Sigmoid colon (tissue), 7 donors: ENCODE results near the gene FMN2. TPM values are rescaled to one million over a fixed set of nuclear protein-coding genes. Genes with fewer than 3 reads are reported as not detected.

ENCODE experiments used
- DNase-seq: peaks from one replicate; pipeline ENCODE4 v3.0.0-alpha.2; 2019
- H3K27ac ChIP-seq, 4 donors: fragments of 200-600 bp; sonication (generic); one replicate each; pipeline ENCODE4 v1.5.1; 2016 to 2019; ENCODE audit warnings: mild to moderate bottlenecking in 1 of 4
- H3K27me3 ChIP-seq, 3 donors: fragments of 200-600 bp; sonication (generic); one replicate each; pipeline ENCODE4 v1.5.1; 2019; ENCODE audit warnings: mild to moderate bottlenecking in 1 of 3
- H3K36me3 ChIP-seq, 4 donors: fragments of 200-600 bp; sonication (generic); one replicate each; pipeline ENCODE4 v1.5.1; 2016 to 2019
- H3K4me1 ChIP-seq, 4 donors: fragments of 200-600 bp; sonication (generic); one replicate each; pipeline ENCODE4 v1.5.1; 2017 to 2019
- H3K4me3 ChIP-seq, 4 donors: fragments of 200-600 bp; sonication (generic); one replicate each; pipeline ENCODE4 v1.5.1; 2017 to 2019; ENCODE audit warnings: mild to moderate bottlenecking in 2 of 4, moderate library complexity in 1 of 4
- H3K9me3 ChIP-seq, 4 donors: fragments of 200-600 bp in 3 of 4; sonication (generic) in 3 of 4; one replicate each; pipeline versions ENCODE4 v1.5.1 to v1.6.1; 2013 to 2019
- CTCF ChIP-seq, 4 experiments: fragments of 450-650 bp in 3 of 4; fragments of 200-600 bp in 1 of 4; IDR thresholded peaks; one replicate each; pipeline ENCODE4 v1.5.1; 2016 to 2019; ENCODE audit warnings: antibody characterized with exemption in 4 of 4, mild to moderate bottlenecking in 3 of 4, moderate library complexity in 2 of 4
- EP300 ChIP-seq, 4 donors: sonication (generic); formaldehyde crosslinking; IDR thresholded peaks; one replicate each; pipeline ENCODE4 v1.6.1; 2017; ENCODE audit warnings: antibody characterized with exemption in 4 of 4
- POLR2A ChIP-seq, 2 donors: fragments of 450-650 bp; IDR thresholded peaks; one replicate each; pipeline ENCODE4 v1.6.1; 2016; ENCODE audit warnings: antibody characterized with exemption in 2 of 2, mild to moderate bottlenecking in 2 of 2, moderate library complexity in 2 of 2
- POLR2AphosphoS5 ChIP-seq, 4 donors: sonication (generic); formaldehyde crosslinking; IDR thresholded peaks; one replicate each; pipeline ENCODE4 v1.6.1; 2017; ENCODE audit warnings: antibody characterized with exemption in 4 of 4
- WGBS, 2 donors: extraction: QIAGEN DNeasy Blood & Tissue Kit; methylation state at CpG; one replicate each; pipeline ENCODE4 v1.1.7; 2013; 5-methylcytosine and 5-hydroxymethylcytosine counted together
- intact Hi-C: fragments of 100-400 bp; cut with DNase I; formaldehyde crosslinking; loops from one replicate; pipeline ENCODE4 v1.15.1; 2023
- polyA plus RNA-seq, 3 donors: library from polyadenylated mRNA; stranded (reverse); fragments of 200-250 nt; gene quantifications; one replicate each; pipeline ENCODE4 v1.2.3, GENCODE V29; 2013
- total RNA-seq, 4 donors: library from RNA; depleted of rRNA; stranded (reverse); fragments of >200 nt; gene quantifications; one replicate each; pipeline ENCODE4 v1.1.0, GENCODE V29; 2016
- donor health status: healthy with polysubstance abuse.
- donor health status: Bipolar disorder and iron deficiency.
- donor health status: healthy.

The FMN2 gene
- total and polyA plus RNA-seq, 7 donors: 1.5 to 16.9 (median 10.3) TPM

DNA sequence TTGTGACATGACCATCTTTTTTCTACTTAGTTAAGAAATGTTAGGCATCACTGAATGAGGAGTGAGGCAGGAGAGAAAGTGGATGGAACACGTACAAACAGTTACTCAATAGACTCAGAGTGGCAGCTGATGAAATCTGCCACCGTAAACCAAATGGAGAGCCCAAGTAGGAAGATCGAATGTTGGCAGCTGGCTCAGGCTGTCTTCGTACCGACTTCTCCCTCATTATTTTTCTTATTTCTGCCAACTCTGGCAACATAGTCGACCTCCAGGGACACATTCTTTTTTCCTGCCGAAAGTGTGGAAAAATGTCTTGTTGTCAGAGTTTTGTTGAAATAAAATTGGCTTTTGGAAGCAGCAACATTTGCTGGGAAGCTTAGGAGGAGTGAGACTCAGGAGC, 377.0 kb downstream of the FMN2 start:
- intact Hi-C loops: loop anchor here (5.0 kb wide), 1 partner anchor 224 kb away; no protein-coding TSS in a partner anchor

GRCh38 chr1:240474133-240474614, 382.5 kb downstream of the FMN2 start:
- 57 to 64% methylated on average over 5 of the region's 5 CpGs for WGBS, 2 donors
- intact Hi-C loops: no loop called here
- Histone ChIP-seq H3K9me3 (no peaks in the 10 kb centered on the region), H3K4me3 (no peak overlapping the region), H3K4me1 (no peaks in the 10 kb centered on the region), H3K27me3 (no peaks in the 10 kb centered on the region), H3K36me3 (no peaks in the 10 kb centered on the region), H3K27ac (no peak overlapping the region)
- TF ChIP-seq POLR2A (IDR thresholded peaks at IDR 0.05) (no peak), EP300 (IDR thresholded peaks at IDR 0.05) (no peak), CTCF (IDR thresholded peaks at IDR 0.05) (no peak), POLR2AphosphoS5 (IDR thresholded peaks at IDR 0.05) (no peak)
- no peak for DNase-seq

More for the DNA sequence above, 377.0 kb downstream of the FMN2 start:
- TF ChIP-seq EP300 (IDR thresholded peaks at IDR 0.05): no peak
- TF ChIP-seq POLR2AphosphoS5 (IDR thresholded peaks at IDR 0.05): no peak
- TF ChIP-seq POLR2A (IDR thresholded peaks at IDR 0.05): no peak
- no peak for TF ChIP-seq CTCF (IDR thresholded peaks at IDR 0.05)
- Histone ChIP-seq H3K9me3 (no peaks in the 10 kb centered on the region), H3K36me3 (no peaks in the 10 kb centered on the region), H3K27ac (no peak overlapping the region), H3K4me3 (no peak overlapping the region), H3K27me3 (no peaks in the 10 kb centered on the region), H3K4me1 (peaks cover 0 to 15% (median 14%) of the 10 kb centered on the region in 4 donors)
- DNase-seq: no peak
- 78 to 87% methylated on average over 7 of the region's 7 CpGs for WGBS, 2 donors

GRCh38 chr1:240475832-240476231, 384.1 kb downstream of the FMN2 start:
- intact Hi-C loops: no loop called here
- H3K9me3 ChIP-seq: no peaks in the 10 kb centered on the region
- 82 to 89% methylated on average over 4 of the region's 4 CpGs for WGBS, 2 donors
- no peaks in the 10 kb centered on the region for H3K27me3 ChIP-seq
- H3K4me3 ChIP-seq: no peak overlapping the region
- no peaks in the 10 kb centered on the region for H3K36me3 ChIP-seq
- no peak for TF ChIP-seq POLR2A (IDR thresholded peaks at IDR 0.05)
- TF ChIP-seq EP300 (IDR thresholded peaks at IDR 0.05): no peak
- no peak for TF ChIP-seq CTCF (IDR thresholded peaks at IDR 0.05)
- no peak for TF ChIP-seq POLR2AphosphoS5 (IDR thresholded peaks at IDR 0.05)
- no peaks in the 10 kb centered on the region for H3K4me1 ChIP-seq
- H3K27ac ChIP-seq: no peak overlapping the region
- no peak for DNase-seq

DNA sequence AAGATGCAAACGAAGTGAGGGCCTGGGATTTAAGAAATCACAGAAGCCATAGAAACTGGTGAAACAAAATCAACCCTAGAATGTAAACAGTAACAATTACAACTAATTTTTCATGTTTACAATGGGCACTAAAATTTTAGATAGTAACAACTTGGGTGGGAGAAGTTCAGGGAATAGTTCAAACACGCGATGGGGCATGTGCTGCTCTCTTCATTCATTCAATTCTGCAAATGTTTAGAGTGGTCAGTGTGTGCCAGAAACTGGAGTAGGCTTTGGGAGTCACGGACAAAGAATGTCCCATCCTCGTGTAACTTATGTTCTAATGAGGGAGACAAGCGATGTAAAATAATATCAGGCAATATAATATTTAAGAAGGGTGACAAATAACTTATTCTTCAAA, 386.9 kb downstream of the FMN2 start:
- no peak overlapping the region for H3K4me3 ChIP-seq
- H3K27me3 ChIP-seq: no peaks in the 10 kb centered on the region
- H3K27ac ChIP-seq: no peak overlapping the region
- 74 to 86% methylated on average over 6 of the region's 6 CpGs for WGBS, 2 donors
- no peak for DNase-seq
- no peaks in the 10 kb centered on the region for H3K36me3 ChIP-seq
- H3K4me1 ChIP-seq: no peaks in the 10 kb centered on the region
- H3K9me3 ChIP-seq: no peaks in the 10 kb centered on the region
- no peak for TF ChIP-seq POLR2AphosphoS5 (IDR thresholded peaks at IDR 0.05)
- TF ChIP-seq CTCF (IDR thresholded peaks at IDR 0.05): no peak
- no peak for TF ChIP-seq POLR2A (IDR thresholded peaks at IDR 0.05)
- no peak for TF ChIP-seq EP300 (IDR thresholded peaks at IDR 0.05)
- intact Hi-C loops: no loop called here
